Stimulated activated CD8-positive, alpha-beta memory T cell treated with anti-CD3 and anti-CD28 coated beads, Interleukin-12 subunit alpha, Interleukin-12 subunit beta, amount 100 ng/mL, for 24 hours (primary cell): ENCODE results near the gene SCRG1.

Experiments used
- DNase-seq: peaks from one replicate; pipeline ENCODE4 v3.0.0-alpha.2; 2020; ENCODE audit errors: extremely low read depth

The SCRG1 gene

GRCh38 chr4:173398779-173399415, at the start of gene SCRG1:
TSS of gene SCRG1 (minus strand) at chr4:173399116. CDS start at chr4:173391414, 7,702 bp downstream.
- no peak for DNase-seq

GRCh38 chr4:173448103-173448502, 49.2 kb upstream of the SCRG1 start:
- no peak for DNase-seq

GRCh38 chr4:173446416-173446815, 47.5 kb upstream of the SCRG1 start:
- DNase-seq, result no peak

- no peak for DNase-seq
These were observed 44.2 kb upstream of the SCRG1 start for GRCh38 chr4:173443121-173443520.

GRCh38 chr4:173442223-173442932, 43.5 kb upstream of the SCRG1 start:
- DNase-seq, result no peak

GRCh38 chr4:173440888-173441287, 42.0 kb upstream of the SCRG1 start:
- DNase-seq, result no peak

GRCh38 chr4:173436771-173437265, 37.9 kb upstream of the SCRG1 start:
- no peak for DNase-seq

GRCh38 chr4:173436149-173436579, 37.2 kb upstream of the SCRG1 start:
- DNase-seq, result no peak

- DNase-seq, result no peak
These were observed 35.3 kb upstream of the SCRG1 start for GRCh38 chr4:173434231-173434630.

- no peak for DNase-seq
These were observed 34.5 kb upstream of the SCRG1 start for GRCh38 chr4:173433447-173433846.

- no peak for DNase-seq
These were observed 33.5 kb upstream of the SCRG1 start for GRCh38 chr4:173432430-173432829.

GRCh38 chr4:173426064-173426463, 27.1 kb upstream of the SCRG1 start:
- DNase-seq, result no peak

GRCh38 chr4:173424899-173425805, 26.2 kb upstream of the SCRG1 start:
- no peak for DNase-seq

- DNase-seq, result no peak
These were observed 21.9 kb upstream of the SCRG1 start for GRCh38 chr4:173420801-173421200.

GRCh38 chr4:173420324-173420752, 21.4 kb upstream of the SCRG1 start:
- DNase-seq, result no peak

- no peak for DNase-seq
These were observed 19.7 kb upstream of the SCRG1 start for GRCh38 chr4:173418639-173419038.

GRCh38 chr4:173417833-173418232, 18.9 kb upstream of the SCRG1 start:
- DNase-seq, result no peak

GRCh38 chr4:173415885-173416653, 17.2 kb upstream of the SCRG1 start:
- DNase-seq, result no peak

- no peak for DNase-seq
These were observed 16.2 kb upstream of the SCRG1 start for GRCh38 chr4:173415092-173415491.

- no peak for DNase-seq
These were observed 15.5 kb upstream of the SCRG1 start for GRCh38 chr4:173414456-173414855.

- DNase-seq, result no peak
These were observed 14.1 kb upstream of the SCRG1 start for GRCh38 chr4:173413036-173413435.
